Transverse colon (tissue), 3 donors: ENCODE results near the gene VEGFB.

Experiments used
- EP300 ChIP-seq: sonication (generic); formaldehyde crosslinking; IDR thresholded peaks from one replicate; pipeline ENCODE4 v1.6.1; 2017; ENCODE audit warnings: antibody characterized with exemption, low read depth
- POLR2A ChIP-seq: fragments of 450-650 bp; IDR thresholded peaks from one replicate; pipeline ENCODE4 v1.6.1; 2016; ENCODE audit warnings: antibody characterized with exemption, mild to moderate bottlenecking, moderate library complexity
- TF ChIP-seq, protein P1 (sequence below), 5 experiments: fragments of 200-600 bp in 3 of 5; fragments of 450-650 bp in 2 of 5; sonication (generic) in 3 of 5; IDR thresholded peaks; 1 replicate in 2 of 5; 2 replicates in 3 of 5; pipeline ENCODE4 v1.5.1; 2016 to 2017; ENCODE audit warnings: antibody characterized with exemption in 5 of 5, inconsistent platforms in 3 of 5, mild to moderate bottlenecking in 2 of 5, moderate library complexity in 1 of 5

GRCh38 chr11:64230171-64230984 is 4.0 kb upstream of the VEGFB start, which contains the start of gene DNAJC4:
- TF ChIP-seq, protein P1, sequence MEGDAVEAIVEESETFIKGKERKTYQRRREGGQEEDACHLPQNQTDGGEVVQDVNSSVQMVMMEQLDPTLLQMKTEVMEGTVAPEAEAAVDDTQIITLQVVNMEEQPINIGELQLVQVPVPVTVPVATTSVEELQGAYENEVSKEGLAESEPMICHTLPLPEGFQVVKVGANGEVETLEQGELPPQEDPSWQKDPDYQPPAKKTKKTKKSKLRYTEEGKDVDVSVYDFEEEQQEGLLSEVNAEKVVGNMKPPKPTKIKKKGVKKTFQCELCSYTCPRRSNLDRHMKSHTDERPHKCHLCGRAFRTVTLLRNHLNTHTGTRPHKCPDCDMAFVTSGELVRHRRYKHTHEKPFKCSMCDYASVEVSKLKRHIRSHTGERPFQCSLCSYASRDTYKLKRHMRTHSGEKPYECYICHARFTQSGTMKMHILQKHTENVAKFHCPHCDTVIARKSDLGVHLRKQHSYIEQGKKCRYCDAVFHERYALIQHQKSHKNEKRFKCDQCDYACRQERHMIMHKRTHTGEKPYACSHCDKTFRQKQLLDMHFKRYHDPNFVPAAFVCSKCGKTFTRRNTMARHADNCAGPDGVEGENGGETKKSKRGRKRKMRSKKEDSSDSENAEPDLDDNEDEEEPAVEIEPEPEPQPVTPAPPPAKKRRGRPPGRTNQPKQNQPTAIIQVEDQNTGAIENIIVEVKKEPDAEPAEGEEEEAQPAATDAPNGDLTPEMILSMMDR (IDR thresholded peaks at IDR 0.05) = no peak
- TF ChIP-seq POLR2A (peak; percentile 64), EP300 (no peak)
